ENCODE data around the gene TRIM42. TPM values are rescaled to one million over a fixed set of nuclear protein-coding genes. Genes with fewer than 3 reads are reported as not detected.

The TRIM42 gene
- total RNA-seq, 1 donor from 2014 or later: not detected

GRCh38 chr3:140702281-140702680, 24.4 kb downstream of the TRIM42 start:
- Histone ChIP-seq H3K27me3 (no peaks in the 10 kb centered on the region), H3K27ac (no peak overlapping the region), H3K4me1 (no peaks in the 10 kb centered on the region), H3K4me3 (no peak overlapping the region), H3K9me3 (no peaks in the 10 kb centered on the region), H3K36me3 (no peaks in the 10 kb centered on the region)
- no peak for TF ChIP-seq CTCF (IDR thresholded peaks at IDR 0.05)
- intact Hi-C loops (cut with DNase I): no loop called here
- DNase-seq (no peak), ATAC-seq (no peak)

DNA sequence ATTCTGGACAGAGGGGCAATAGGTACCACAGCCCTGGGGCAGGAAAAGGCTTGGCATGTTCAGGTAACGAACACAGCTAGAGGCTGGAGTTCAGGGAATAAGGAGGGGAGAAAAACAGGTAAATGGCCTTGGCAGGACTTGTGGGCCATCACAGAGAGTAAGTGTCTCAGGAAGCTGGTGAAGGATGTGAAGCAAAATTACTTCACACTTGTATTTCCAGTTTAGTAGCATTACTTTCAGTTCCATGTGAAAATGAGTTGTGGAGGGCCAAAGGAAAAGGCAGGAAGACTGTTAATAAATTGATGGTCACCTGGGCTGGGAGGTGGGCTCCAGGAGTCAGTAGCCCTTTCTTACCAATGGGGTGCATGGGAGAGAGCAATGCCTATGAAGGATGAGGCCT, 25.6 kb downstream of the TRIM42 start:
- Histone ChIP-seq H3K27me3 (no peaks in the 10 kb centered on the region), H3K27ac (no peak overlapping the region), H3K4me1 (no peaks in the 10 kb centered on the region), H3K4me3 (no peak overlapping the region), H3K36me3 (no peaks in the 10 kb centered on the region), H3K9me3 (no peaks in the 10 kb centered on the region)
- ATAC-seq (no peak), DNase-seq (no peak)
- TF ChIP-seq CTCF (IDR thresholded peaks at IDR 0.05): no peak
- intact Hi-C loops (cut with DNase I): no loop called here

GRCh38 chr3:140704733-140705132, 26.9 kb downstream of the TRIM42 start:
- H3K9me3 ChIP-seq: no peaks in the 10 kb centered on the region
- DNase-seq: no peak
- intact Hi-C loops (cut with DNase I): no loop called here
- H3K27ac ChIP-seq: no peak overlapping the region
- no peaks in the 10 kb centered on the region for H3K4me1 ChIP-seq
- H3K36me3 ChIP-seq: no peaks in the 10 kb centered on the region
- no peak for ATAC-seq
- no peak overlapping the region for H3K4me3 ChIP-seq
- no peak for TF ChIP-seq CTCF (IDR thresholded peaks at IDR 0.05)
- no peaks in the 10 kb centered on the region for H3K27me3 ChIP-seq

- DNase-seq: no peak
- no peak overlapping the region for H3K27ac ChIP-seq
- H3K27me3 ChIP-seq: no peaks in the 10 kb centered on the region
- ATAC-seq: no peak
- no peaks in the 10 kb centered on the region for H3K36me3 ChIP-seq
- intact Hi-C loops (cut with DNase I): no loop called here
- H3K4me1 ChIP-seq: no peaks in the 10 kb centered on the region
- no peak for TF ChIP-seq CTCF (IDR thresholded peaks at IDR 0.05)
- H3K4me3 ChIP-seq: no peak overlapping the region
- no peaks in the 10 kb centered on the region for H3K9me3 ChIP-seq
Measured at GRCh38 chr3:140705954-140706353, 28.1 kb downstream of the TRIM42 start.

GRCh38 chr3:140706360-140706759, 28.5 kb downstream of the TRIM42 start:
- no peaks in the 10 kb centered on the region for H3K27me3 ChIP-seq
- no peak for DNase-seq
- no peak for ATAC-seq
- H3K4me3 ChIP-seq: no peak overlapping the region
- H3K36me3 ChIP-seq: no peaks in the 10 kb centered on the region
- H3K9me3 ChIP-seq: no peaks in the 10 kb centered on the region
- no peak overlapping the region for H3K27ac ChIP-seq
- TF ChIP-seq CTCF (IDR thresholded peaks at IDR 0.05): no peak
- no peaks in the 10 kb centered on the region for H3K4me1 ChIP-seq
- intact Hi-C loops (cut with DNase I): no loop called here

DNA sequence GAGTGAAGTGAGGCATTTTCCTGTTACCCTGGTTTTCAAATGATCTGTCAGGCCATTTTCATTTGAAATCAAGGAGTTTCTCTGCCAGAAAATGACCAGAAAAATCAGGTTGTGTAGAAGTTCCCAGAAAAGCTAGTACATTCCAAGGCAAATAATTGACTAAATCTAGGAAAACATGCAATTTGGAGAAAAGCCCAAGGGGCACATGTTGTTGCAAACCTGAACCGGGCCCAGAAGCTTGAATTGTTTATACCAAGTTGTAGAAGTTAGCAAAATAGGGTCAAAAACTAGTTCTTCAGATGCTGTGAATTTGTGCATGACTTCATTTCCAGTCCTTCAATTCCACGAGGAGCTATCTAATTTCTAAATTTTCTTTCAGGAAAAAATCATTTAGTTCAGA, 31.0 kb downstream of the TRIM42 start:
- Histone ChIP-seq H3K4me1 (no peaks in the 10 kb centered on the region), H3K36me3 (no peaks in the 10 kb centered on the region), H3K9me3 (no peaks in the 10 kb centered on the region), H3K27ac (no peak overlapping the region), H3K27me3 (no peaks in the 10 kb centered on the region), H3K4me3 (no peak overlapping the region)
- intact Hi-C loops (cut with DNase I): no loop called here
- no peak for ATAC-seq
- TF ChIP-seq CTCF (IDR thresholded peaks at IDR 0.05): no peak
- DNase-seq: no peak

All from upper lobe of right lung (tissue), 1 donor.